G401 (cell line): ENCODE results near the gene ZBTB1. TPM values are rescaled to one million over a fixed set of nuclear protein-coding genes. Genes with fewer than 3 reads are reported as not detected.
A peak's percentile ranks its signal among the peaks of the same experiment; 100 is the strongest.
"Not testable (repeated sequence)": the region's sequence is repeated elsewhere in the genome, so short reads cannot be mapped to it uniquely, and the experiment has no call there.

Source experiments
- DNase-seq: peaks from one replicate; pipeline ENCODE4 v3.0.0-alpha.2; 2015; ENCODE audit warnings: low spot score
- in situ Hi-C: cut with HindIII; loops from 2 replicates; pipeline ENCODE4 v1.10.0; 2016; ENCODE audit warnings: low sequenced_read_pairs, mixed read lengths
- total RNA-seq: library from RNA; depleted of rRNA; stranded (reverse); fragments of >200 nt; shearing (Covaris generic); gene quantifications from 2 replicates; pipeline ENCODE4 v1.2.3, GENCODE V29; 2014

ZBTB1 gene
- total RNA-seq, 1 experiment from 2014 or later = 38.0 TPM

DNA sequence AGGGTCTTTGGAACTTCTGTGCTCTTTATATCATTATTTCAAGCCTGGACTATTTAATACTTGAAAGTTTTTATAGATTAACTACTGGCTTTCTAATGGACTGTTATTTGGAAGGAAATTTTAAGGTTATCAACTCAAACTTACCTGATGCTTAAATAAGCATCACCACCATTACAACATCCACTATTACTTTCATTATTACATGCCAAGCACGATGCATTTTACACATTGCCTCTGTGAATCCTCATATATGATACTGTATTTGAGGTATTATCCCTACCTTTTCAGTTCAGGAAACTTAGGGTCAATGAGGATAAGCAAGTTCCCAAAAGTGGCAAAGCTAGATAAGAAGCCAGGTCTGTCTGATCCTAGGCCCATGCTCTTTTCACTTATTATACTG lies 12.4 kb downstream of the ZBTB1 start:
- in situ Hi-C loops = no loop called here
- no peak for DNase-seq

DNA sequence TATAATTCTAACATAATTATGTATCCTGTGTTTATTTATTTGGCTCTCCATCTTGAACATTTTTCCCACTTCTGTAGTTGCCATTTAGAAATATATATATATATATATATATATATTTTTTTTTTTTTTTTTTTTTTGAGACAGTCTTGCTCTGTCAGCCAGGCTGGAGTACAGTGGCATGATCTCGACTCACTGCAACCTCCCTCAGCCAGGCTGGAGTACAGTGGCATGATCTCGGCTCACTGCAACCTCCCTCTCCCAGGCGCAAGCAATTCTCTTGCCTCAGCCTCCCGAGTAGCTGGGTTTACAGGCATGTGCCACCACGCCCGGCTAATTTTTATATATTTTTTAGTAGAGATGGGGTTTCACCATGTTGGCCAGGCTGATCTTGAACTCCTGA lies 13.1 kb downstream of the ZBTB1 start:
- DNase-seq, in situ Hi-C loops: not testable (repeated sequence)

DNA sequence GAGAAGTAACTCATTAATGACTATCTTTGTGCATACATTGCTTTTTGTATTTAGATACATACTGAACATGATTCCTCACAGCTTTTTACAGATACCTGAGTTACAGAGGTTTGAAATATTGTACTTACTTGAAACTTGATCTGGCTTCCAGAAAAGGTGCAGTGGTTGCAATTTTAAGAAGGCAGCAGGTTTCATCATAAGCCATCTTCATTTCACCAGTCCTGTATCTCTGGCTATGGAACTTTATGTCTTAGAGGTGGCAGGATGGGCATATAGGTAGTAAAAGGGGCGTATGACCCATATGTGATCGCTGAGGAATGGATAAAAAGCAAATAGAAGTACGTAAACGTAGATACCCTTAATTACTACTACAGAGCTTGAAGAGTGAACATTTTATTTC lies 13.7 kb downstream of the ZBTB1 start:
- DNase-seq = no peak
- in situ Hi-C loops = no loop called here

GRCh38 chr14:64520699-64521098 lies 16.1 kb downstream of the ZBTB1 start:
- in situ Hi-C loops = no loop called here

GRCh38 chr14:64522591-64523355 lies 18.2 kb downstream of the ZBTB1 start:
- no peak for DNase-seq
- in situ Hi-C loops = no loop called here

More at GRCh38 chr14:64520699-64521098, 16.1 kb downstream of the ZBTB1 start:
- DNase-seq = no peak

- DNase-seq = no peak
- in situ Hi-C loops = no loop called here
Observed at GRCh38 chr14:64525354-64525753, 20.8 kb downstream of the ZBTB1 start.

GRCh38 chr14:64531567-64531966 lies 27.0 kb downstream of the ZBTB1 start:
- DNase-seq = no peak
- in situ Hi-C loops = no loop called here

- in situ Hi-C loops = no loop called here
- DNase-seq = no peak
Observed at GRCh38 chr14:64536488-64537245, 32.1 kb downstream of the ZBTB1 start.

- in situ Hi-C loops = no loop called here
- DNase-seq = peak; percentile 91
Observed at GRCh38 chr14:64540208-64541202, 35.9 kb downstream of the ZBTB1 start, which contains the start of gene HSPA2. Gene HSPA2, plus strand, starts transcription at chr14:64540741. Its CDS starts 109 bp downstream, at chr14:64540850.

DNA sequence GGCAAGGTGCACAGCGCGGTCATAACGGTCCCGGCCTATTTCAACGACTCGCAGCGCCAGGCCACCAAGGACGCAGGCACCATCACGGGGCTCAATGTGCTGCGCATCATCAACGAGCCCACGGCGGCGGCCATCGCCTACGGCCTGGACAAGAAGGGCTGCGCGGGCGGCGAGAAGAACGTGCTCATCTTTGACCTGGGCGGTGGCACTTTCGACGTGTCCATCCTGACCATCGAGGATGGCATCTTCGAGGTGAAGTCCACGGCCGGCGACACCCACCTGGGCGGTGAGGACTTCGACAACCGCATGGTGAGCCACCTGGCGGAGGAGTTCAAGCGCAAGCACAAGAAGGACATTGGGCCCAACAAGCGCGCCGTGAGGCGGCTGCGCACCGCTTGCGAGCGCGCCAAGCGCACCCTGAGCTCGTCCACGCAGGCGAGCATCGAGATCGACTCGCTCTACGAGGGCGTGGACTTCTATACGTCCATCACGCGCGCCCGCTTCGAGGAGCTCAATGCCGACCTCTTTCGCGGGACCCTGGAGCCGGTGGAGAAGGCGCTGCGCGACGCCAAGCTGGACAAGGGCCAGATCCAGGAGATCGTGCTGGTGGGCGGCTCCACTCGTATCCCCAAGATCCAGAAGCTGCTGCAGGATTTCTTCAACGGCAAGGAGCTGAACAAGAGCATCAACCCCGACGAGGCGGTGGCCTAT lies 36.8 kb downstream of the ZBTB1 start:
- in situ Hi-C loops = no loop called here
- no peak for DNase-seq

DNA sequence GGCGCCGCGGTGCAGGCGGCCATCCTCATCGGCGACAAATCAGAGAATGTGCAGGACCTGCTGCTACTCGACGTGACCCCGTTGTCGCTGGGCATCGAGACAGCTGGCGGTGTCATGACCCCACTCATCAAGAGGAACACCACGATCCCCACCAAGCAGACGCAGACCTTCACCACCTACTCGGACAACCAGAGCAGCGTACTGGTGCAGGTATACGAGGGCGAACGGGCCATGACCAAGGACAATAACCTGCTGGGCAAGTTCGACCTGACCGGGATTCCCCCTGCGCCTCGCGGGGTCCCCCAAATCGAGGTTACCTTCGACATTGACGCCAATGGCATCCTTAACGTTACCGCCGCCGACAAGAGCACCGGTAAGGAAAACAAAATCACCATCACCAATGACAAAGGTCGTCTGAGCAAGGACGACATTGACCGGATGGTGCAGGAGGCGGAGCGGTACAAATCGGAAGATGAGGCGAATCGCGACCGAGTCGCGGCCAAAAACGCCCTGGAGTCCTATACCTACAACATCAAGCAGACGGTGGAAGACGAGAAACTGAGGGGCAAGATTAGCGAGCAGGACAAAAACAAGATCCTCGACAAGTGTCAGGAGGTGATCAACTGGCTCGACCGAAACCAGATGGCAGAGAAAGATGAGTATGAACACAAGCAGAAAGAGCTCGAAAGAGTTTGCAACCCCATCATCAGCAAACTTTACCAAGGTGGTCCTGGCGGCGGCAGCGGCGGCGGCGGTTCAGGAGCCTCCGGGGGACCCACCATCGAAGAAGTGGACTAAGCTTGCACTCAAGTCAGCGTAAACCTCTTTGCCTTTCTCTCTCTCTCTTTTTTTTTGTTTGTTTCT lies 37.6 kb downstream of the ZBTB1 start:
- in situ Hi-C loops = no loop called here
- DNase-seq = no peak

DNA sequence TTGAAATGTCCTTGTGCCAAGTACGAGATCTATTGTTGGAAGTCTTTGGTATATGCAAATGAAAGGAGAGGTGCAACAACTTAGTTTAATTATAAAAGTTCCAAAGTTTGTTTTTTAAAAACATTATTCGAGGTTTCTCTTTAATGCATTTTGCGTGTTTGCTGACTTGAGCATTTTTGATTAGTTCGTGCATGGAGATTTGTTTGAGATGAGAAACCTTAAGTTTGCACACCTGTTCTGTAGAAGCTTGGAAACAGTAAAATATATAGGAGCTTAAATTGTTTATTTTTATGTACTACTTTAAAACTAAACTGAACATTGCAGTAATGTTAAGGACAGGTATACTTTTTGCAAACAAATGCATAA lies 38.2 kb downstream of the ZBTB1 start:
- no peak for DNase-seq
- in situ Hi-C loops = no loop called here

- in situ Hi-C loops = no loop called here
- no peak for DNase-seq
Observed at GRCh38 chr14:64544607-64545312, 40.2 kb downstream of the ZBTB1 start.

GRCh38 chr14:64549016-64549415 lies 44.4 kb downstream of the ZBTB1 start:
- no peak for DNase-seq
- in situ Hi-C loops = no loop called here

GRCh38 chr14:64549791-64550620 lies 45.4 kb downstream of the ZBTB1 start, which contains the start of gene PPP1R36:
Gene PPP1R36, plus strand, starts transcription at chr14:64549961. Its CDS starts 37 bp downstream, at chr14:64549998.
- in situ Hi-C loops = no loop called here
- DNase-seq = no peak

DNA sequence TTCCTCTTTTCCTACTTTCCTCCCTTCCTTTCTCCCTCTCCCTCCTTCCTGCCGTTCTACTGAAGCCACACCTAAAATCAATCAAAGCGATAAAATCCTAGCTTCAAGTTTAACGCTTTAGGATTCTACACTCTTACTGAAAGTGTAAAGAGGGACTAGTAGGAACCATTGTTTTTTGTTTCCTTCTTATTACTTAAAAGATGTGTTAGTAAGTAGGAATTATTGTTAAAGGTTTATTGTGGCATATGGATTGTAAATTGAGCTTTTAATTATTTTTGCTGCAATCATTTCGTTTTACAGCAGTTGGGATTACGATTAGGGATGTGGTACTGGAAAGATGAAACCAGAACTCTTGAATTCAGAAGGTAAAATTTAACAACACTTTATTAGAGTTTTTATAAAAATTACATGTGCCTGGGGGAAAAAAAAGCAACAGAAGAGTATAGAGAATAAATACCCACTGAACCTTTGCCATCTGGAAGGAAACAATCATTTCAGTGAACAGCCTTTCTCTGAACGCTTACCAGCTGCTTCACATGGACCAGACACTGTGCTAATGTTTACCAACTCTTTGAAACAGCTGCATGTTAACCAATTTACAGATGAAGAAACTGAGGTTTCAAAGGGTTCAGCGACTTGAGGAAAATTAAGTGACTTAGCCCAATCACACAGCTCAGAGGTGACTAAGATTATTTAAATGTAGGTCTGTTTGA lies 46.2 kb downstream of the ZBTB1 start:
- DNase-seq = no peak
- in situ Hi-C loops = no loop called here
